ENCODE data around the gene LPAR2. TPM values are rescaled to one million over a fixed set of nuclear protein-coding genes. Genes with fewer than 3 reads are reported as not detected.

Gene LPAR2
- total and polyA plus RNA-seq, 2 of the 13 experiments (the other 11 are each of a cell fraction or from before 2014, with no cell fraction given) = 0.86 to 3.6 TPM

DNA sequence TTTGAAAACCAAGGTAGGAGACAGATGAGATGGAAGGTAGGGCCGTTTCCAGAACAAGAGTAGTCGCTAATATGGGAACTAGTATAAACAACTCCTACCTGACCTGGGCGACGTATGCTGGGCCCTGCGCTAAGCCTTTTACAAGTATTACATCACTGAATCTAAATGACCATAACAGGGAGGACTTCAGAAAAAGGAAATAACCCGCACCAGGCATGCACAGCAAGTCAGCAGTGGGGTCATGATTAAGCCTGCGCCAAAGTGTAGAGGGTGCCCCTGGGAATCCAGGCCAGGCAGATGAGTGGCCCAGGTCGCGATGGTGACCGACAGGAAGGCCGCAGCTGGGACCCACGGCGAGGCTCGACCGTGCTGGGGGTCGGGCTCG is 34.8 kb upstream of the LPAR2 start (continued):
- TF ChIP-seq ZNF687 (CRISPR knock-in tag; IDR thresholded peaks at IDR 0.05) (no peak), ZNF280D (CRISPR knock-in tag; IDR thresholded peaks at IDR 0.05) (0 out of 2 replicates have a peak, but pooled peaks have one; percentile 19), ZNF773 (CRISPR knock-in tag; IDR thresholded peaks at IDR 0.05; ENCODE audit: borderline replicate concordance) (no peak), SNAI1 (CRISPR knock-in tag; IDR thresholded peaks at IDR 0.05; ENCODE audit: borderline replicate concordance) (no peak), MED13 (CRISPR knock-in tag; IDR thresholded peaks at IDR 0.05) (no peak), ISL2 (CRISPR knock-in tag; IDR thresholded peaks at IDR 0.05) (no peak), RARA (CRISPR knock-in tag; IDR thresholded peaks at IDR 0.05) (0 out of 2 replicates have a peak, but pooled peaks have one; percentile 6), ZNF350 (CRISPR knock-in tag; IDR thresholded peaks at IDR 0.05; ENCODE audit: borderline replicate concordance, low read depth) (no peak), ZBTB21 (CRISPR knock-in tag; IDR thresholded peaks at IDR 0.05) (peak; percentile 39; the same call in 1 of the 2 replicates), NCOA1 (CRISPR knock-in tag; IDR thresholded peaks at IDR 0.05) (no peak), ZC3H13 (CRISPR knock-in tag; IDR thresholded peaks at IDR 0.05) (0 out of 2 replicates have a peak, but pooled peaks have one; percentile 51), TRAFD1 (CRISPR knock-in tag; IDR thresholded peaks at IDR 0.05; ENCODE audit: borderline replicate concordance) (no peak), MEF2D (CRISPR knock-in tag; IDR thresholded peaks at IDR 0.05) (0 out of 2 replicates have a peak, but pooled peaks have one; percentile 32), NAIF1 (CRISPR knock-in tag; IDR thresholded peaks at IDR 0.05; ENCODE audit: borderline replicate concordance) (no peak), MLLT10 (CRISPR knock-in tag; IDR thresholded peaks at IDR 0.05) (no peak), GPN1 (CRISPR knock-in tag; IDR thresholded peaks at IDR 0.05; ENCODE audit: borderline replicate concordance) (no peak), SOX6 (IDR thresholded peaks at IDR 0.05) (no peak), SOX6 (CRISPR knock-in tag; IDR thresholded peaks at IDR 0.05) (0 out of 2 replicates have a peak, but pooled peaks have one; percentile 6), JUNB (CRISPR knock-in tag; IDR thresholded peaks at IDR 0.05; ENCODE audit: borderline replicate concordance) (no peak), ATF7-NPFF (CRISPR knock-in tag; IDR thresholded peaks at IDR 0.05; ENCODE audit: low read depth) (no peak)
- TF ChIP-seq, protein P1, sequence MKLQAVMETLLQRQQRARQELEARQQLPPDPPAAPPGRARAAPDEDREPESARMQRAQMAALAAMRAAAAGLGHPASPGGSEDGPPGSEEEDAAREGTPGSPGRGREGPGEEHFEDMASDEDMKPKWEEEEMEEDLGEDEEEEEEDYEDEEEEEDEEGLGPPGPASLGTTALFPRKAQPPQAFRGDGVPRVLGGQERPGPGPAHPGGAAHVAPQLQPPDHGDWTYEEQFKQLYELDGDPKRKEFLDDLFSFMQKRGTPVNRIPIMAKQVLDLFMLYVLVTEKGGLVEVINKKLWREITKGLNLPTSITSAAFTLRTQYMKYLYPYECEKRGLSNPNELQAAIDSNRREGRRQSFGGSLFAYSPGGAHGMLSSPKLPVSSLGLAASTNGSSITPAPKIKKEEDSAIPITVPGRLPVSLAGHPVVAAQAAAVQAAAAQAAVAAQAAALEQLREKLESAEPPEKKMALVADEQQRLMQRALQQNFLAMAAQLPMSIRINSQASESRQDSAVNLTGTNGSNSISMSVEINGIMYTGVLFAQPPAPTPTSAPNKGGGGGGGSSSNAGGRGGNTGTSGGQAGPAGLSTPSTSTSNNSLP (IDR thresholded peaks at IDR 0.05; ENCODE audit: low read depth, low read length) = no peak

All from HepG2 (cell line).